MM.1S (cell line): ENCODE results near the gene LDLRAD1.

Experiments used
- EZH2 ChIP-seq: fragments of 300-600 bp; sonication (generic); optimal IDR thresholded peaks from 2 replicates; pipeline ENCODE3; 2017; ENCODE audit warnings: low read depth, mild to moderate bottlenecking, antibody characterized with exemption, low read length, mixed read lengths
- EZH2phosphoT487 ChIP-seq: fragments of 300-600 bp; sonication (generic); IDR thresholded peaks from 2 replicates; pipeline ENCODE4 v1.6.1; 2018; ENCODE audit warnings: antibody characterized with exemption, low read length
- TF ChIP-seq, protein P1 (sequence below): fragments of 300-600 bp; sonication (generic); IDR thresholded peaks from 2 replicates; pipeline ENCODE4 v1.5.1; 2016; ENCODE audit warnings: antibody characterized with exemption, low read length, mixed read lengths

DNA sequence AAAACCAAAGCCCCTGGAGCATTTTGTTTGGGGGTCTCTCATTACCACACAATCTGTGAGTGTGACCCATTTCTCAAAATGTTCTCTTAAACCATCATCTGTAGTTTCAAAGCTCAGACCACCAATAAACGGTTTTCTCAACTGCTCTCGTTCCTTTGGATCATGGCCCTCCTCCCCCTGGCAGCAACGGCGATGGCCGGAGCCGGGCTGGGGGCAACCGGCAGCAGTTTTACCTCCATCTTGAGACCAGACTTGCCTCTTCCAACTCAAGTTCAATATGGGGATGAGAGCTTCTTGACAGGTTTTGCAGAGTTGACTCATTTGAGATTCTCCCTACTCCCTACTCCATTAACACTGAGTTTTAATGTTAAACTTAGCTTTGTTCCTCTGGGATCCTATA, 42.1 kb downstream of the LDLRAD1 start:
- TF ChIP-seq, protein P1, sequence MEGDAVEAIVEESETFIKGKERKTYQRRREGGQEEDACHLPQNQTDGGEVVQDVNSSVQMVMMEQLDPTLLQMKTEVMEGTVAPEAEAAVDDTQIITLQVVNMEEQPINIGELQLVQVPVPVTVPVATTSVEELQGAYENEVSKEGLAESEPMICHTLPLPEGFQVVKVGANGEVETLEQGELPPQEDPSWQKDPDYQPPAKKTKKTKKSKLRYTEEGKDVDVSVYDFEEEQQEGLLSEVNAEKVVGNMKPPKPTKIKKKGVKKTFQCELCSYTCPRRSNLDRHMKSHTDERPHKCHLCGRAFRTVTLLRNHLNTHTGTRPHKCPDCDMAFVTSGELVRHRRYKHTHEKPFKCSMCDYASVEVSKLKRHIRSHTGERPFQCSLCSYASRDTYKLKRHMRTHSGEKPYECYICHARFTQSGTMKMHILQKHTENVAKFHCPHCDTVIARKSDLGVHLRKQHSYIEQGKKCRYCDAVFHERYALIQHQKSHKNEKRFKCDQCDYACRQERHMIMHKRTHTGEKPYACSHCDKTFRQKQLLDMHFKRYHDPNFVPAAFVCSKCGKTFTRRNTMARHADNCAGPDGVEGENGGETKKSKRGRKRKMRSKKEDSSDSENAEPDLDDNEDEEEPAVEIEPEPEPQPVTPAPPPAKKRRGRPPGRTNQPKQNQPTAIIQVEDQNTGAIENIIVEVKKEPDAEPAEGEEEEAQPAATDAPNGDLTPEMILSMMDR, result no peak
- no peak for TF ChIP-seq EZH2phosphoT487
- no peak for TF ChIP-seq EZH2
